ENCODE data around the gene APOL1.
"Not testable (repeated sequence)": the region's sequence is repeated elsewhere in the genome, so short reads cannot be mapped to it uniquely, and the experiment has no call there.

The APOL1 gene

GRCh38 chr22:36267058-36267457 lies 14.1 kb downstream of the APOL1 start:
- DNase-seq (ENCODE audit: low spot score): peak; percentile 9

GRCh38 chr22:36267896-36268485 lies 15.1 kb downstream of the APOL1 start:
- DNase-seq (ENCODE audit: low spot score): peak; percentile 53

GRCh38 chr22:36271231-36271630 lies 18.3 kb downstream of the APOL1 start:
- DNase-seq (ENCODE audit: low spot score): peak; percentile 50

- peak; percentile 11 for DNase-seq (ENCODE audit: low spot score)
These were observed 19.0 kb downstream of the APOL1 start for GRCh38 chr22:36271951-36272350.

DNA sequence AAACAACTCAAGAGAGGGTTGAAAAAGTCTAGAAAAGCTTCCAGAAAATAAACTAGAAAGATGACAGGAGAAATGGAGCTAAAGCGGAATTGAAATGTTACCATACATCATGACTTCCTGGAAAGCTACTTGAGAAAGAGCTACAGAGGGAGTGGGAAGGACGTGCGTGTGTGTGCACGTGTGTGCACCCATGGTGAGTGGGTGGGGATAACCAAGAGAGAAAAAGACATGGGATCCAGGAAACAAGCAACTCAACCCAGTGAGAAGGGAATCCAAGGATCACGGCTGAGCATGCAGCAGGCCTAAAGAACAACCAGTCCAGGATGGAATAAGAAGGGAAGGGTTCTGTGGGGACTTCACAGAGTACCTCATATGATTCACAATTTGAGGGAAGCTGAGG lies 21.6 kb downstream of the APOL1 start:
- DNase-seq (ENCODE audit: low spot score): no peak

DNA sequence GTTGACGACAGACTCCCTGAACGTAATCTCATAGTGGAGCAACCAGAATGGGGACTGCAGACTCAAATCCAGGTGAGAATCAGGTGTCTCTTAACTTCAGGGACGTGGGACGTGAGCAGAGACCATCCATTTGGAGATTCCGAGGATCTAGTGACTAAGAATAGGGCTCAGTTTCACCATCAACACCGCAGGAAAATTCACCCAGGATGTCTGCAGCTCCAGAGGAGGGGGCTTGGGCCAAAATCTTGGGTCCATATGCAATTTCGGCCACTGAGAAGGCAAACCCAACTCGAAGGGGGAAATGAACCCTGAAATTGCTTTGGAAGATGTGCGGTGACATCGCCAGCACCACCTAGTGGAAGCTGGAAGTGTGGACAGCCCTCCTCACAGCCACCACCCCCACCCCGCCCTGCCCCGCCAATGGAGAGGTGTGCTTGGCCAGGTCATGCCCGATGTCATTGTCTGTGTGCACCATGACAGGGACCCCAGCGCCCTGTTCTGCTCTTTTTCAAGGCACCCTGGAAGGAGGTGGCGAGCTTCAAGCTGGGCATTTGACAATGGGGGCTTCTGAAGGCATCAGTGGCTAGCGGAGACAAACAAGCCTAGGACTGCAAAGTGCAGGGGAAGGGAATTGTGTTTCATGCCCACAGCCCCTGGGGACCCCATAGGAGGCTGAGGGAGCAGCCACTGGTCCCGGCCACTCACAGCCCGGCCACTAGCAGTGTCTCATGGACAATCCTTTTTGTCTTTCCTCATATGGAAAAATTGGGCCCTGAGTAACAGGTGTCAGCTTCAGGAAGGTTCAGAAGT lies 24.8 kb downstream of the APOL1 start:
- no peak for DNase-seq (ENCODE audit: low spot score)

- no peak for DNase-seq (ENCODE audit: low spot score)
These were observed 26.3 kb downstream of the APOL1 start for GRCh38 chr22:36279219-36279666.

DNA sequence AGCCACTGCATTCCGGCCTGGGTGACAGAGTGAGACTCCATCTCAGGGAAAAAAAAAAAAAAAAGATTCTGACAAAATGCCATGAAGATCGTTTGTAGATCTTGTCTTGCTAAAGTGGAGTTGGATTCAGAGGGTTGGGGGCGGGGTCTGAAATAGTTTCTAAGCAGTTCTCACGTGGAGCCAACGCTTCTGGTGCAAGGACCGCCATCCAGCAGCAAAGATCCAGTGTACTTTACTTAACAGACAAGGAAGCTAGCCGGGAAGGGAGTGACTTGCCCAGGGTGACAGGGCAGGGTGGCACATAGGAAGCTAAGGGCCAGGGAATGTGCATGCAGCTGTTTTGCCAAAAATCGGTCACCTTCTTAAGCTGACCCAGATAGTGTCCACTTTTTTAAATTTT lies 27.4 kb downstream of the APOL1 start:
- no peak for DNase-seq (ENCODE audit: low spot score)

DNA sequence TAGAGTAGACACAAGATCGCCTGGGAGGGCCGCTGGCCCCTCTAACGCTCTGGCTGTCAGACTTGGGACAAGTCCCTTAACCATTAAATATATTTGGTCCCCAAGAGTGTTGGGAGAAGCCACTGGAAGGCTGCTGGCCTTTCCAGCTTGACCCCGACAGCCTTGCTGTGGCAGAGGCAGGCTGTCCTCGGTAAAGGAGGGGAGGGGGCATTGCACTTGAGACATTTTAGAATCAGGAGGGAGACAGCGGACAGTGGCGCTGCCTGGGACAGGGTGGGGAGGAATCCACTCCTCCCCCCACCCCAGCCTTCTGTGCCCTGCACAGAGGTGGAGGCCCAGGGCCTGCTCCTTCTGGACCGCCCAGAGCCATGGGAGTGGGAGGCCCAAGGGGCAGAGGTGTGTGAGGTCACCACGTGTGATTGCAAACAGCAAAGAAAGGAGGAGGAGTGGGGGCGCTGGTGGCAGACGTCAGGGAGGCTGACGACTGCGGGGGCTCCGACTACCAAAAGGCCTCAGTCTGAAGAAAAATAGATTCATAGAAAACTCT lies 28.9 kb downstream of the APOL1 start:
- no peak for DNase-seq (ENCODE audit: low spot score)

GRCh38 chr22:36282328-36282831 lies 29.4 kb downstream of the APOL1 start:
- no peak for DNase-seq (ENCODE audit: low spot score)

DNA sequence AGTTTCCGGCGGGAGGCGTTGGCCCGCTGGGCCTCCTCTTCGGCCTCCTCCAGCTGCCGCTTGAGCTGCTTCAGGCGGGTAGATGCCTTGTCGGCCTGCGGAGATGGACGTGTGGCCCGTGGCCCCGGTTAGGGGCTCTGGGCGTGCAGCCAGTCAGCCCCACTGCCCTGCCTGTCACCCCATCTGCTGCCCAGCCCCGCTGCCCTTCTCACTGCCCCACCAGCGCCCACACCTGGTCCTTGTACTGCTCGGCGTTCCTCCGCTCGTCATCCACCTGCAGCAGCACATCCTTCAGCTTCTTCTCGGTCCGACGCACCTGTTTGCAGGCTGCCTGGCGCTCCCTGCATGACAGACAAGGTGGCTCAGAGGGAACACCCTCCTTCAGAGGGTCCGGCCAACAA lies 31.2 kb downstream of the APOL1 start:
- no peak for DNase-seq (ENCODE audit: low spot score)

DNA sequence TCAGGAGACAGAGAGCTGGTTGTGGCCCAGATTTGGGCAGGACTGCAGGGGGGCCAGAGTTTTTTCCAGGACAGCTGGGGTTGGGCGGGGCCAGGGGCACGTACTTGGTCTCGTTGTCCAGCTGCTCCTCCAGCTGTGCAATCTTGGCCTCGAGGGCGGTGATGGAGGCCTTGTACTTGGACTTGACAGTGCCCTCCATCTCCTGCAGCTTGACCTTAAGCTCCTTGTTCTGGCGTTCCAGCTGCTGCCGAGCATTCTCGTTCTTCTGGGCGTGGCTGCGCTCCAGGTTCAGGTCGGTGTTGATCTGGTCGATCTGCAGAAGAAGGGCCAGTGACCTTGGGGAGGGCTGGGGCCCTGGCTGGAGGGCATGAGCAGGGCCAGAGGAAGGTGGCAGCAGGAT lies 32.1 kb downstream of the APOL1 start:
- DNase-seq (ENCODE audit: low spot score): no peak

GRCh38 chr22:36285545-36285944 lies 32.6 kb downstream of the APOL1 start:
- no peak for DNase-seq (ENCODE audit: low spot score)

DNA sequence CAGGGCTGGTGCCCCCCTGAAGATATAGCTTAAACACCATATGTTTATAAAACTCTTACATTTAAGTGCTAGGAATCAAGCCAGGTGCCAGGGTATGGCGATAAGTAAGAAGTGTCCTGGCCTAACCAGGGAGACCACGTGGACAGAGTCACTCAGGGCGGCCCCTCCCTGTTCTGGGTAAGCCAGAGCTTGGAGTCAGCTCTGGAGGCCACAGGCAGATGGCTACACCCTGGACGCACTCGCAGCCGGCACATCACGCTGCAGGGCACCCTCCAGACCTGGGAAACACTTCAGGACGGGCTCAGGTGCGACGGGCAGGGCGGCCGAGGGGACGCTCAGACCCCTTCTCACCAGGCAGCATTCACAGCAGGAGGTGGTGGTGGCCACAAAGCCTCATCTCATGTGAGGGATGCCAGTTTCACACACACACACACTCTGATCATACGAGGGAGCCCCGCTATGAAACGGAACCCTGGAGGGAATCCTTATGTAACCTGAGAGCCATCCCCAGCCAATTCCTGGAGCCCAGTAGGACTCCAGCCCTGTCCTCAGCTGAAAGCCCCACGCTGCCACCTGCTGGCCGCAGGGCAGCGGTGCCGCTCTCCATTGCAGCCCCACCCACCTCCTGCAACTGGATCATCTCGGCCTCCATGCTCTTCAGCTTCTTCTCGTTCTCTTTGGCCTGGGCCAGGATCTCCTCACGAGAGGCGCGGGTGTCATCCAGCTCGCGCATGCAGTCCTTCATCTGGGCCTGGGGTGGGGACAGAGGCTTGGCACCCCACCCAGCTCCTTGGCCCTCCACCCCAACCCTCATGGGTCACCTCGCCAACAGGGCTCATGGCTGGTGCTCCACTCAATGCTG lies 33.4 kb downstream of the APOL1 start:
- peak; percentile 80 for DNase-seq (ENCODE audit: low spot score)

DNA sequence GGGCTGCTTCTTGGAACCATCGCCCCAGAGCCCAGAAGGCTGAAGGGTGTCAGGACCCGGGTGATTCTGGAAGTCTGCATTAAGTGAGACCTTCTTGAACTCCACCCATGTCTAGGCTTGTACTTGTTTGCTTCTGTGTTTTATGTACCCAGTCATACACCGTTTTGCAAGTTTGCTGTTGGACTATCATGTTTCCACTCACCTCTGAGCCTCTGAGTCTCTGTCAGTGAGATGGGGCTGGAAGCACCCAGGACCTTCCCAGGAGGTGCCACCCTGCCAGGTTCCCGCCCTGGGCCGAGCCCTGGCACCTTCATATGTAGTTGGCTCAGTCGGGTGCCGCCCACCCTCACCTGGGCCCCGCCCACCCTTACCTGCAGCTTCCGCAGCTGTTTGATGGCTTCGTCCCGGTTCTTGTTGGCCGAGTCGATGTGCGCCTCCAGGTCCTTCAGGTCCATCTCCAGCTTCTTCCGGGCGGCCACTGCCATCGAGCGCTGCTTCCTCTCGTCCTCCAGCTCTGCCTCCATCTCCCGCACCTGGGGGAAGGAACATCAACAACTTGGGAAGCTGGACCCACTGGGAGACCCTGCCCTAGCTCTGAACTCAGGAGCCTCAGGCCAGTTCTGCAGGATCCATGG lies 35.1 kb downstream of the APOL1 start:
- no peak for DNase-seq (ENCODE audit: low spot score)

- DNase-seq (ENCODE audit: low spot score): no peak
These were observed 35.9 kb downstream of the APOL1 start for GRCh38 chr22:36288571-36289405.

DNA sequence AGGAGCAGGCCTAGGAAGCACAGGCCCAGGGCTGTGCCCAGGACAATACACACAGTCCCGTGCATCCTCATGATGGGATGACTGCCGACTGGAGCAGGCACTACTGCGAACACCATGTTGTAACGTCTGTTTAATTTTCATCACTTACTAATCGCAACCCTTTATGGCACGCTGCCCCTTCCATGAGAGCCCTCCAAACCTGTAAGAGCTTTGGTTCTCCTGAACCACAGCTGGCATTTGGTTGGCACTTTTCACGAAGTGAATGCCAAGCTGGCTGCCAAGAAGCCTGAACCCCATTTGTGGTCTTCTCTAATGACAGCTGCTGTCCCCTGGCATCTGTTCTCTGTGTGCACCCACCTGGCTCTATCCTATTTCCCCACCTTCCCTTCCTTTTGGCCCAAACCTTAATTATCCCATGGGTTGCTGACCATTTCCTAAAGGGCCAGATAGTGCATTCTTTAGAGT lies 36.5 kb downstream of the APOL1 start:
- no peak for DNase-seq (ENCODE audit: low spot score)

GRCh38 chr22:36289948-36290371 lies 37.0 kb downstream of the APOL1 start:
- not testable (repeated sequence) for DNase-seq (ENCODE audit: low spot score)

GRCh38 chr22:36290391-36291075 lies 37.6 kb downstream of the APOL1 start:
- DNase-seq (ENCODE audit: low spot score): not testable (repeated sequence)
